GM21360 (cell line): Measurements from ENCODE around the gene CYP46A1.

ENCODE experiments used
- ATAC-seq: cut with Tn5 transposase; IDR thresholded peaks from one replicate; pipeline ENCODE4 v1.9.1; 2021; ENCODE audit warnings: mild to moderate bottlenecking, moderate library complexity; ENCODE audit not compliant: unreplicated experiment

The CYP46A1 gene

GRCh38 chr14:99672506-99673304 lies 11.4 kb upstream of the CYP46A1 start:
- ATAC-seq: peak; percentile 73

- no peak for ATAC-seq
Observed at GRCh38 chr14:99673305-99674063, 10.6 kb upstream of the CYP46A1 start.

- ATAC-seq: no peak
Observed at GRCh38 chr14:99674064-99674650, 9.9 kb upstream of the CYP46A1 start.

GRCh38 chr14:99674776-99675381 lies 9.2 kb upstream of the CYP46A1 start:
- ATAC-seq: no peak

GRCh38 chr14:99675382-99675835 lies 8.7 kb upstream of the CYP46A1 start:
- ATAC-seq: no peak

GRCh38 chr14:99675951-99676350 lies 8.1 kb upstream of the CYP46A1 start:
- ATAC-seq: no peak

- no peak for ATAC-seq
Observed at GRCh38 chr14:99676657-99677056, 7.4 kb upstream of the CYP46A1 start.

GRCh38 chr14:99677231-99678140 lies 6.6 kb upstream of the CYP46A1 start:
- no peak for ATAC-seq

- no peak for ATAC-seq
Observed at GRCh38 chr14:99678198-99678597, 5.9 kb upstream of the CYP46A1 start.

- no peak for ATAC-seq
Observed at GRCh38 chr14:99679111-99679510, 5.0 kb upstream of the CYP46A1 start.

GRCh38 chr14:99679543-99679942 lies 4.6 kb upstream of the CYP46A1 start:
- ATAC-seq: no peak

- no peak for ATAC-seq
Observed at GRCh38 chr14:99679996-99680395, 4.1 kb upstream of the CYP46A1 start.

- no peak for ATAC-seq
Observed at GRCh38 chr14:99681101-99681831, 2.8 kb upstream of the CYP46A1 start.

- no peak for ATAC-seq
Observed at GRCh38 chr14:99681832-99682148, 2.3 kb upstream of the CYP46A1 start.

- peak; percentile 35 for ATAC-seq
Observed at GRCh38 chr14:99682809-99683618, 1.1 kb upstream of the CYP46A1 start.

- peak; percentile 28 for ATAC-seq
Observed at GRCh38 chr14:99684410-99684934, 374 bp downstream of the CYP46A1 start.

- no peak for ATAC-seq
Observed at GRCh38 chr14:99685151-99685591, 1.1 kb downstream of the CYP46A1 start.

GRCh38 chr14:99685596-99685995 lies 1.5 kb downstream of the CYP46A1 start:
- ATAC-seq: no peak
